Left lung (tissue), 10 donors: ENCODE data around the gene MAPRE3. TPM values are rescaled to one million over a fixed set of nuclear protein-coding genes. Genes with fewer than 3 reads are reported as not detected.

Experiments
- ATAC-seq: fragments of 200-7000 bp; cut with Tn5 transposase; one replicate; pipeline ENCODE4 v1.9.1; 2020; ENCODE audit warnings: moderate library complexity
- DNase-seq, 4 donors: peaks; one replicate each; pipeline ENCODE4 v3.0.0-alpha.2; 2013 to 2020
- H3K27ac ChIP-seq, 2 donors: fragments of 200-600 bp; sonication (generic) in 1 of 2; one replicate each; pipeline versions ENCODE4 v1.5.0 to v1.8.0; 2020 to 2021
- H3K27me3 ChIP-seq, 2 donors: fragments of 200-600 bp; sonication (generic) in 1 of 2; one replicate each; pipeline versions ENCODE4 v1.5.0 to v1.8.0; 2020 to 2021
- H3K36me3 ChIP-seq, 2 donors: fragments of 200-600 bp; sonication (generic) in 1 of 2; one replicate each; pipeline versions ENCODE4 v1.5.0 to v1.8.0; 2020 to 2021
- H3K4me1 ChIP-seq, 2 donors: fragments of 200-600 bp; one replicate each; pipeline ENCODE4 v1.8.0; 2021
- H3K4me3 ChIP-seq, 2 donors: fragments of 200-600 bp; sonication (generic) in 1 of 2; one replicate each; pipeline versions ENCODE4 v1.5.0 to v1.8.0; 2020 to 2021; ENCODE audit warnings: mild to moderate bottlenecking in 1 of 2
- H3K9me3 ChIP-seq, 2 donors: fragments of 200-600 bp; sonication (generic) in 1 of 2; one replicate each; pipeline versions ENCODE4 v1.5.0 to v1.8.0; 2020 to 2021
- intact Hi-C, 2 donors: fragments of 100-400 bp; cut with DNase I; formaldehyde crosslinking; loops; one replicate each; pipeline versions ENCODE4 v1.11.2 to v1.14.2; 2022
- polyA plus RNA-seq, 6 donors: library from polyadenylated mRNA; unstranded; fragments of 120-200 nt; gene quantifications; one replicate each; pipeline ENCODE4 v1.2.1, GENCODE V29; 2013; ENCODE audit not compliant: insufficient read length in 6 of 6
- total RNA-seq, 2 donors: library from RNA; stranded (reverse); fragmentation: NEBNext Ultra II Directional; extraction: Animal tissue kit (Norgen Biotek cat#: 25700); gene quantifications; one replicate each; pipeline ENCODE4 v1.2.1, GENCODE V29; 2021
- TF ChIP-seq, protein P1 (sequence below), 2 donors: fragments of 200-600 bp; sonication (generic) in 1 of 2; IDR thresholded peaks; one replicate each; pipeline versions ENCODE4 v1.5.0 to v1.8.0; 2021; ENCODE audit warnings: antibody characterized with exemption in 2 of 2
- donor health status: DM: no; HTN: yes; CAD: no.
- donor health status: DM: no; HTN: no; CAD: no.

MAPRE3 gene
- total and polyA plus RNA-seq, 8 donors, result 7.1 to 23.5 (median 9.9) TPM

DNA sequence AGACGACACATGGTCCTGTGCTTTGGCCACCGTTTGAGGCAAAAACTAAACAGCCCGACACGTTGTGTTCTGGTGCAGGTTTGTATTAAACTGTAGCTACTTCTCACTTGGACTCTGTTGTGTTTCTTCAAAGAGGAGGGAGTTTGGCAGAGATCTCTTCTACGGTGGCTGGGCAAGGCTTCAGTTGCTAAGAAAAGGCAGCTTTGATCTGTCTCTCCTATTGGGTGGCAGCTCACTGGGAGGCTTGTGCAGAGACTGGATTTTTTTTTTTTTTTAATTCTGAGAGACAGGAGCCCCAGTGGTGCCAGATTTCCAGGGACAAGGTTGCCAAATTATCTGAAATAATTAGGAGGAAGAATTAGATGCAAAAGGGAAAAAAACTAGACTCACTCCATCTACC is 20.2 kb upstream of the MAPRE3 start:
- TF ChIP-seq, protein P1, sequence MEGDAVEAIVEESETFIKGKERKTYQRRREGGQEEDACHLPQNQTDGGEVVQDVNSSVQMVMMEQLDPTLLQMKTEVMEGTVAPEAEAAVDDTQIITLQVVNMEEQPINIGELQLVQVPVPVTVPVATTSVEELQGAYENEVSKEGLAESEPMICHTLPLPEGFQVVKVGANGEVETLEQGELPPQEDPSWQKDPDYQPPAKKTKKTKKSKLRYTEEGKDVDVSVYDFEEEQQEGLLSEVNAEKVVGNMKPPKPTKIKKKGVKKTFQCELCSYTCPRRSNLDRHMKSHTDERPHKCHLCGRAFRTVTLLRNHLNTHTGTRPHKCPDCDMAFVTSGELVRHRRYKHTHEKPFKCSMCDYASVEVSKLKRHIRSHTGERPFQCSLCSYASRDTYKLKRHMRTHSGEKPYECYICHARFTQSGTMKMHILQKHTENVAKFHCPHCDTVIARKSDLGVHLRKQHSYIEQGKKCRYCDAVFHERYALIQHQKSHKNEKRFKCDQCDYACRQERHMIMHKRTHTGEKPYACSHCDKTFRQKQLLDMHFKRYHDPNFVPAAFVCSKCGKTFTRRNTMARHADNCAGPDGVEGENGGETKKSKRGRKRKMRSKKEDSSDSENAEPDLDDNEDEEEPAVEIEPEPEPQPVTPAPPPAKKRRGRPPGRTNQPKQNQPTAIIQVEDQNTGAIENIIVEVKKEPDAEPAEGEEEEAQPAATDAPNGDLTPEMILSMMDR (IDR thresholded peaks at IDR 0.05), result no peak
- no peak overlapping the region for H3K27ac ChIP-seq
- peaks cover 4 to 34% of the 10 kb centered on the region in 2 donors for H3K27me3 ChIP-seq
- DNase-seq (no peak), ATAC-seq (no peak)
- peaks cover 0 to 8% of the 10 kb centered on the region in 2 donors for H3K4me1 ChIP-seq
- no peaks in the 10 kb centered on the region for H3K9me3 ChIP-seq
- intact Hi-C loops, result no loop called here
- no peak overlapping the region for H3K4me3 ChIP-seq
- H3K36me3 ChIP-seq, result no peaks in the 10 kb centered on the region

DNA sequence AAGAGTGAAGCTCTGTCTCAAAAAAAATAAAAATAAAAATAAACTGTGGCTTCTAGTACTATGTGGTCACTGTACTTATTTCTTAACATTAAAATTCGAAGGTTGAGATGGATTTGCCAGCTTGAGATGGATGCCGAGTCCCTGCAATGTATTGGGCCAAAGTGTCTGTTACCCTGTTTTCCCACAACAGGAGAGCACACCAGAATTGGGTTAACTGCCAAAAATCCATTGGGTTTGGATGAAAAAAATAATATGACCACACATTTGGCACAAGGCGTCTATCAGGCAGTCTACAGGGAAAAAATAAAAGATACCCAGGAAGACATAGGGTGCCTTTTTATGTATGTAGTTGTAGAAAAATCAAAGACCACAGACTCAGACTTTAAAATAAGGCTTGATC is 19.2 kb upstream of the MAPRE3 start:
- intact Hi-C loops, result no loop called here
- H3K27me3 ChIP-seq, result peaks cover 12 to 35% of the 10 kb centered on the region in 2 donors
- H3K36me3 ChIP-seq, result no peaks in the 10 kb centered on the region
- no peak overlapping the region for H3K4me3 ChIP-seq
- H3K27ac ChIP-seq, result no peak overlapping the region
- no peak for DNase-seq
- H3K4me1 ChIP-seq, result peaks cover 0 to 8% of the 10 kb centered on the region in 2 donors
- ATAC-seq, result no peak
- H3K9me3 ChIP-seq, result no peaks in the 10 kb centered on the region
- TF ChIP-seq, protein P1 (IDR thresholded peaks at IDR 0.05), result no peak

- Histone ChIP-seq H3K4me1 (peaks cover 0 to 1% of the 10 kb centered on the region in 2 donors), H3K4me3 (no peak overlapping the region), H3K27ac (no peak overlapping the region), H3K36me3 (no peaks in the 10 kb centered on the region), H3K9me3 (no peaks in the 10 kb centered on the region), H3K27me3 (peaks cover 13 to 41% of the 10 kb centered on the region in 2 donors)
- ATAC-seq (no peak), DNase-seq (no peak)
- TF ChIP-seq, protein P1 (IDR thresholded peaks at IDR 0.05), result no peak
- intact Hi-C loops, result no loop called here
Observed at GRCh38 chr2:26952374-26952773, 18.1 kb upstream of the MAPRE3 start.

DNA sequence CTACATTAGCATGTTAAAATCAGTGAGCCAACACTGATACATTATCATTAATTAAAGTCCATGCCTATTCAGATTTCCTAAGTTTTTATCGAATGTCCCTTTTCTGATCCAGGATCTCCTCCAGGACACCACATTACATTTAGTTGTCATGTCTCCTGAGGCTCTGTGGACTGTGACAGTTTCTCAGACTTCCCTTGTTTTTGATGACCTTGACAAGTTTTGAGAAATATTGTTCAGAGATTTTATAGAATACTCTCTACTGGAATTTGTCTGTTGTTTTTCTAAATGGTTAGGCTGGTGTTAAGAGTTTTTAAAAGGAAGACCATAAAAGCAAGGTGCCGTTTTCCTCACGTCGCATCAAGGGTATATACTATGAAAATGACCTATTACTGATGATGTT is 16.3 kb upstream of the MAPRE3 start:
- intact Hi-C loops, result no loop called here
- Histone ChIP-seq H3K27ac (no peak overlapping the region), H3K27me3 (peaks cover 20 to 59% of the 10 kb centered on the region in 2 donors), H3K4me1 (no peaks in the 10 kb centered on the region), H3K36me3 (no peaks in the 10 kb centered on the region), H3K4me3 (no peak overlapping the region), H3K9me3 (no peaks in the 10 kb centered on the region)
- ATAC-seq (no peak), DNase-seq (no peak)
- TF ChIP-seq, protein P1 (IDR thresholded peaks at IDR 0.05), result no peak

GRCh38 chr2:26957041-26957440 is 13.4 kb upstream of the MAPRE3 start:
- peaks cover 0 to 7% of the 10 kb centered on the region in 2 donors for H3K4me1 ChIP-seq
- DNase-seq (no peak), ATAC-seq (no peak)
- H3K4me3 ChIP-seq, result no peak overlapping the region
- H3K9me3 ChIP-seq, result no peaks in the 10 kb centered on the region
- TF ChIP-seq, protein P1 (IDR thresholded peaks at IDR 0.05), result no peak
- no peak overlapping the region for H3K27ac ChIP-seq
- peaks cover 20 to 67% of the 10 kb centered on the region in 2 donors for H3K27me3 ChIP-seq
- H3K36me3 ChIP-seq, result no peaks in the 10 kb centered on the region
- intact Hi-C loops, result no loop called here
